ENCODE data around the gene SNX8. TPM values are rescaled to one million over a fixed set of nuclear protein-coding genes. Genes with fewer than 3 reads are reported as not detected.

SNX8 gene
- total and polyA plus RNA-seq, 2 of the 13 experiments (the other 11 are each of a cell fraction or from before 2014, with no cell fraction given), result 20.6 to 45.2 TPM

DNA sequence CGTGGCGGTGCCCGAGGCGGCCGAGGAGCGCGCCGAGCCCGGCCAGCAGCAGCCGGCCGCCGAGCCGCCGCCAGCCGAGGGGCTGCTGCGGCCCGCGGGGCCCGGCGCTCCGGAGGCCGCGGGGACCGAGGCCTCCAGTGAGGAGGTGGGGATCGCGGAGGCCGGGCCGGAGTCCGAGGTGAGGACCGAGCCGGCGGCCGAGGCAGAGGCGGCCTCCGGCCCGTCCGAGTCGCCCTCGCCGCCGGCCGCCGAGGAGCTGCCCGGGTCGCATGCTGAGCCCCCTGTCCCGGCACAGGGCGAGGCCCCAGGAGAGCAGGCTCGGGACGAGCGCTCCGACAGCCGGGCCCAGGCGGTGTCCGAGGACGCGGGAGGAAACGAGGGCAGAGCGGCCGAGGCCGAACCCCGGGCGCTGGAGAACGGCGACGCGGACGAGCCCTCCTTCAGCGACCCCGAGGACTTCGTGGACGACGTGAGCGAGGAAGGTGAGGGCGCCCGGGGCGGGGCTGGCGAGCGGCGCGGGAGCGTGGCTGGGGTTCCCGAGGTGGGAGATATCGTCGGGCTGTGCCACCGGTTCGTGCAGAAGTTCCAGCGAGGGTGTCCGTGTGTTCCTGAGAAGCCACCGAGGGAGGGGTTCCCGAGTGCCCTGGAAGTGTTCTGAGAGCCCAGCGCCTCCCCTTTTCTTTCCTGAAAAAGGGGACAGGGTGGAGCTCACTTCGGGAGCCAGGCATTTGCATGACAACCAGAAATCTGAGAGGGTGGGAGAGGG is 40.9 kb upstream of the SNX8 start (continued):
- TF ChIP-seq SIX1 (CRISPR knock-in tag; IDR thresholded peaks at IDR 0.05; ENCODE audit: borderline replicate concordance), result no peak
- no peak for TF ChIP-seq TBP (CRISPR knock-in tag; IDR thresholded peaks at IDR 0.05)
- TF ChIP-seq ETV5 (CRISPR knock-in tag; IDR thresholded peaks at IDR 0.05; ENCODE audit: borderline replicate concordance), result no peak
- peak; percentile 53; the same call in 1 of the 2 replicates for TF ChIP-seq ZNF790 (CRISPR knock-in tag; IDR thresholded peaks at IDR 0.05; ENCODE audit: borderline replicate concordance)
- TF ChIP-seq MAZ (IDR thresholded peaks at IDR 0.05; ENCODE audit: borderline replicate concordance, low read depth, low read length), result no peak; the same call in 1 of the 2 replicates
- 0 out of 2 replicates have a peak, but pooled peaks have one; percentile 37 for TF ChIP-seq MAZ (CRISPR knock-in tag; IDR thresholded peaks at IDR 0.05; ENCODE audit: low read depth)
- peak; percentile 23 for TF ChIP-seq ZSCAN31 (CRISPR knock-in tag; IDR thresholded peaks at IDR 0.05; ENCODE audit: low read depth)
- TF ChIP-seq TOPORS (CRISPR knock-in tag; IDR thresholded peaks at IDR 0.05), result peak; percentile 6; the same call in 1 of the 2 replicates
- peak; percentile 47; the same call in 1 of the 2 replicates for TF ChIP-seq SAP130 (CRISPR knock-in tag; IDR thresholded peaks at IDR 0.05; ENCODE audit: low read depth)
- TF ChIP-seq HNRNPL (IDR thresholded peaks at IDR 0.05; ENCODE audit: low read depth, low read length), result no peak
- TF ChIP-seq ZSCAN12 (CRISPR knock-in tag; IDR thresholded peaks at IDR 0.05), result 0 out of 2 replicates have a peak, but pooled peaks have one; percentile 40
- 0 out of 2 replicates have a peak, but pooled peaks have one; percentile 10 for TF ChIP-seq ZIK1 (CRISPR knock-in tag; IDR thresholded peaks at IDR 0.05; ENCODE audit: borderline replicate concordance, low read depth)

Data from HepG2 (cell line).